Trophoblast cell (in vitro differentiated cells and primary cell): ENCODE measurements around the gene AP4S1.
"Not testable (repeated sequence)": the region's sequence is repeated elsewhere in the genome, so short reads cannot be mapped to it uniquely, and the experiment has no call there.

ENCODE experiments used
- DNase-seq, 2 donors: peaks; one replicate each; pipeline ENCODE4 v3.0.0-alpha.2; 2016
- H2AFZ ChIP-seq: 2 replicates; pipeline ENCODE4 v1.6.1; 2013; ENCODE audit warnings: low read length, moderate library complexity, mild to moderate bottlenecking; ENCODE audit not compliant: insufficient read depth, poor library complexity
- H2AK5ac ChIP-seq: 2 replicates; pipeline ENCODE4 v1.6.1; 2013; ENCODE audit warnings: mild to moderate bottlenecking, low read length
- H2BK120ac ChIP-seq: 2 replicates; pipeline ENCODE4 v1.6.1; 2013; ENCODE audit warnings: low read length, mild to moderate bottlenecking, moderate library complexity; ENCODE audit not compliant: insufficient read depth, poor library complexity
- H2BK12ac ChIP-seq: 2 replicates; pipeline ENCODE4 v1.6.1; 2013; ENCODE audit warnings: mild to moderate bottlenecking, low read length, moderate library complexity
- H2BK5ac ChIP-seq: 2 replicates; pipeline ENCODE4 v1.6.1; 2013; ENCODE audit warnings: low read length, low read depth, moderate library complexity, mild to moderate bottlenecking; ENCODE audit not compliant: poor library complexity
- H3K14ac ChIP-seq: 2 replicates; pipeline ENCODE4 v1.6.1; 2013; ENCODE audit warnings: mild to moderate bottlenecking, low read length
- H3K18ac ChIP-seq: 2 replicates; pipeline ENCODE4 v1.6.1; 2013; ENCODE audit warnings: mild to moderate bottlenecking, low read length
- H3K23ac ChIP-seq: 2 replicates; pipeline ENCODE4 v1.6.1; 2013; ENCODE audit warnings: low read length
- H3K27ac ChIP-seq: 2 replicates; pipeline ENCODE4 v1.5.1; 2013; ENCODE audit warnings: low read depth, mild to moderate bottlenecking, inconsistent platforms, low read length, moderate library complexity
- H3K27me3 ChIP-seq: 2 replicates; pipeline ENCODE4 v1.6.1; 2013; ENCODE audit warnings: inconsistent platforms, mild to moderate bottlenecking, low read length, moderate library complexity; ENCODE audit not compliant: insufficient read depth
- H3K36me3 ChIP-seq, 2 experiments: 1 replicate in 1 of 2; 2 replicates in 1 of 2; pipeline ENCODE4 v1.6.1; 2013; ENCODE audit warnings: low read length in 2 of 2, mild to moderate bottlenecking in 2 of 2, moderate library complexity in 1 of 2; ENCODE audit not compliant: insufficient read depth in 2 of 2, control insufficient read depth in 1 of 2
- H3K4ac ChIP-seq: 2 replicates; pipeline ENCODE4 v1.6.1; 2013; ENCODE audit warnings: low read depth, mild to moderate bottlenecking, low read length, moderate library complexity
- H3K4me1 ChIP-seq, 2 experiments: 1 replicate in 1 of 2; 2 replicates in 1 of 2; pipeline ENCODE4 v1.6.1; 2013; ENCODE audit warnings: low read length in 2 of 2, mild to moderate bottlenecking in 2 of 2, moderate library complexity in 1 of 2; ENCODE audit not compliant: insufficient read depth in 2 of 2, control insufficient read depth in 1 of 2
- H3K4me2 ChIP-seq: 2 replicates; pipeline ENCODE4 v1.6.1; 2013; ENCODE audit warnings: inconsistent platforms, mild to moderate bottlenecking, low read length, moderate library complexity
- H3K4me3 ChIP-seq: 2 replicates; pipeline ENCODE4 v1.5.1; 2013; ENCODE audit warnings: mild to moderate bottlenecking, low read depth, low read length, inconsistent platforms
- H3K79me1 ChIP-seq: one replicate; pipeline ENCODE4 v1.6.1; 2013; ENCODE audit warnings: low read length
- H3K79me2 ChIP-seq: 2 replicates; pipeline ENCODE4 v1.6.1; 2013; ENCODE audit warnings: low read length, mild to moderate bottlenecking; ENCODE audit not compliant: control insufficient read depth, insufficient read depth, poor library complexity
- H3K9ac ChIP-seq: 2 replicates; pipeline ENCODE4 v1.6.1; 2013; ENCODE audit warnings: mild to moderate bottlenecking, low read length
- H3K9me3 ChIP-seq: 2 replicates; pipeline ENCODE4 v1.6.1; 2013; ENCODE audit warnings: low read depth, mild to moderate bottlenecking, control low read depth, inconsistent platforms, low read length; ENCODE audit not compliant: insufficient read depth
- H4K12ac ChIP-seq: 2 replicates; pipeline ENCODE4 v1.6.1; 2013; ENCODE audit warnings: low read depth, mild to moderate bottlenecking, low read length, moderate library complexity
- H4K8ac ChIP-seq: 2 replicates; pipeline ENCODE4 v1.6.1; 2013; ENCODE audit warnings: low read depth, mild to moderate bottlenecking, low read length, moderate library complexity
- H4K91ac ChIP-seq: one replicate; pipeline ENCODE4 v1.6.1; 2013; ENCODE audit warnings: low read depth, mild to moderate bottlenecking, low read length, moderate library complexity
- WGBS: extraction: QIAGEN DNeasy Blood & Tissue Kit; methylation state at CpG from one replicate; pipeline ENCODE4 v1.1.7; 2013; ENCODE audit warnings: missing lambda C conversion rate; ENCODE audit not compliant: insufficient read length, insufficient coverage; ENCODE audit errors: extremely low coverage; 5-methylcytosine and 5-hydroxymethylcytosine counted together

The AP4S1 gene

GRCh38 chr14:31052905-31053586 is 27.6 kb downstream of the AP4S1 start:
- not testable (repeated sequence) for H3K27ac ChIP-seq, H2BK12ac ChIP-seq, H2BK5ac ChIP-seq, H2BK120ac ChIP-seq, H3K9ac ChIP-seq, H3K79me1 ChIP-seq, H3K4me3 ChIP-seq, H3K23ac ChIP-seq, H3K27me3 ChIP-seq, DNase-seq, H3K36me3 ChIP-seq, H2AK5ac ChIP-seq, H3K9me3 ChIP-seq, H3K4me2 ChIP-seq, H3K79me2 ChIP-seq, H2AFZ ChIP-seq, H3K4me1 ChIP-seq, H4K8ac ChIP-seq, H3K4ac ChIP-seq, H4K12ac ChIP-seq, H3K14ac ChIP-seq, H3K18ac ChIP-seq, H4K91ac ChIP-seq
- WGBS = no CpG with 5 or more reads among the region's 9 CpGs

GRCh38 chr14:31057035-31057434 is 31.6 kb downstream of the AP4S1 start:
- Histone ChIP-seq H3K9me3 (no peaks in the 10 kb centered on the region), H3K23ac (no peak overlapping the region), H2BK12ac (no peak overlapping the region), H3K9ac (no peak overlapping the region), H3K4me3 (no peak overlapping the region), H3K79me2 (no peaks in the 10 kb centered on the region), H3K4me2 (no peak overlapping the region), H2AFZ (no peak overlapping the region), H2AK5ac (no peak overlapping the region), H3K14ac (no peak overlapping the region), H4K91ac (no peak overlapping the region), H3K27me3 (no peaks in the 10 kb centered on the region), H3K79me1 (no peaks in the 10 kb centered on the region), H4K8ac (no peak overlapping the region), H3K27ac (no peak overlapping the region), H3K36me3 (no peaks in the 10 kb centered on the region), H3K18ac (no peak overlapping the region), H2BK5ac (no peak overlapping the region), H2BK120ac (no peak overlapping the region), H3K4me1 (peaks cover 0 to 3% of the 10 kb centered on the region in 2 experiments), H3K4ac (no peak overlapping the region), H4K12ac (no peak overlapping the region)
- DNase-seq = no peak
- no CpG with 5 or more reads among the region's 1 CpG for WGBS

- H3K4me1 ChIP-seq = peaks cover 0 to 3% of the 10 kb centered on the region in 2 experiments
- H4K91ac ChIP-seq = no peak overlapping the region
- H2AK5ac ChIP-seq = no peak overlapping the region
- WGBS = no CpG with 5 or more reads among the region's 12 CpGs
- H2BK12ac ChIP-seq = no peak overlapping the region
- H3K4me3 ChIP-seq = no peak overlapping the region
- H3K18ac ChIP-seq = no peak overlapping the region
- H3K27me3 ChIP-seq = no peaks in the 10 kb centered on the region
- no peak overlapping the region for H2AFZ ChIP-seq
- H3K36me3 ChIP-seq = no peaks in the 10 kb centered on the region
- no peak overlapping the region for H3K4ac ChIP-seq
- no peaks in the 10 kb centered on the region for H3K9me3 ChIP-seq
- H3K4me2 ChIP-seq = no peak overlapping the region
- no peak for DNase-seq
- no peak overlapping the region for H3K9ac ChIP-seq
- no peak overlapping the region for H3K23ac ChIP-seq
- H4K12ac ChIP-seq = no peak overlapping the region
- no peaks in the 10 kb centered on the region for H3K79me2 ChIP-seq
- no peak overlapping the region for H3K27ac ChIP-seq
- H4K8ac ChIP-seq = no peak overlapping the region
- H2BK120ac ChIP-seq = no peak overlapping the region
- H2BK5ac ChIP-seq = no peak overlapping the region
- no peak overlapping the region for H3K14ac ChIP-seq
- H3K79me1 ChIP-seq = no peaks in the 10 kb centered on the region
These were observed 32.4 kb downstream of the AP4S1 start for GRCh38 chr14:31057701-31058364.

GRCh38 chr14:31059152-31059924 is 33.9 kb downstream of the AP4S1 start:
- DNase-seq = peak; percentile 75 to 76
- Histone ChIP-seq H3K27me3 (no peaks in the 10 kb centered on the region), H3K18ac (no peak overlapping the region), H3K23ac (no peak overlapping the region), H3K27ac (no peak overlapping the region), H2BK120ac (no peak overlapping the region), H2AFZ (no peak overlapping the region), H4K12ac (no peak overlapping the region), H3K4me2 (no peak overlapping the region), H3K4me1 (peaks cover 0 to 3% of the 10 kb centered on the region in 2 experiments), H2BK5ac (no peak overlapping the region), H4K8ac (no peak overlapping the region), H3K9me3 (no peaks in the 10 kb centered on the region), H3K14ac (no peak overlapping the region), H3K79me1 (no peaks in the 10 kb centered on the region), H3K4ac (no peak overlapping the region), H3K36me3 (no peaks in the 10 kb centered on the region), H3K4me3 (no peak overlapping the region), H3K79me2 (no peaks in the 10 kb centered on the region), H4K91ac (no peak overlapping the region), H3K9ac (no peak overlapping the region), H2AK5ac (no peak overlapping the region), H2BK12ac (no peak overlapping the region)
- WGBS = no CpG with 5 or more reads among the region's 1 CpG
